Breast epithelium (tissue), 3 donors: ENCODE data around the gene AGBL1.

Experiments used
- CTCF ChIP-seq, 3 donors: fragments of 450-650 bp; IDR thresholded peaks; one replicate each; pipeline ENCODE4 v1.5.1; 2016 to 2017; ENCODE audit warnings: antibody characterized with exemption in 3 of 3, mild to moderate bottlenecking in 3 of 3, moderate library complexity in 3 of 3
- POLR2A ChIP-seq: fragments of 450-650 bp; IDR thresholded peaks from one replicate; pipeline ENCODE4 v1.6.1; 2016; ENCODE audit warnings: antibody characterized with exemption, mild to moderate bottlenecking, moderate library complexity

GRCh38 chr15:86164232-86164898, 84.7 kb downstream of the AGBL1 start:
- TF ChIP-seq POLR2A (no peak), CTCF (IDR thresholded peaks at IDR 0.05) (no peak)
